Kidney capillary endothelial cell (primary cell): ENCODE measurements around the gene LIPT1.
"Not testable (repeated sequence)": the region's sequence is repeated elsewhere in the genome, so short reads cannot be mapped to it uniquely, and the experiment has no call there.

ENCODE experiments used
- DNase-seq: peaks from one replicate; pipeline ENCODE4 v3.0.0-alpha.2; 2018; ENCODE audit warnings: low spot score

Gene LIPT1

GRCh38 chr2:99180755-99181623, 26.2 kb downstream of the LIPT1 start, which contains the start of the genes MITD1 and MRPL30:
Gene MITD1 (minus strand): TSS chr2:99181058. CDS start chr2:99180981, 77 bp downstream.
Gene MRPL30 (plus strand): TSS chr2:99181184. CDS start chr2:99186204, 5,020 bp downstream.
- peak; percentile 96 for DNase-seq

GRCh38 chr2:99181624-99182000, 26.8 kb downstream of the LIPT1 start:
- DNase-seq = peak; percentile 19

DNA sequence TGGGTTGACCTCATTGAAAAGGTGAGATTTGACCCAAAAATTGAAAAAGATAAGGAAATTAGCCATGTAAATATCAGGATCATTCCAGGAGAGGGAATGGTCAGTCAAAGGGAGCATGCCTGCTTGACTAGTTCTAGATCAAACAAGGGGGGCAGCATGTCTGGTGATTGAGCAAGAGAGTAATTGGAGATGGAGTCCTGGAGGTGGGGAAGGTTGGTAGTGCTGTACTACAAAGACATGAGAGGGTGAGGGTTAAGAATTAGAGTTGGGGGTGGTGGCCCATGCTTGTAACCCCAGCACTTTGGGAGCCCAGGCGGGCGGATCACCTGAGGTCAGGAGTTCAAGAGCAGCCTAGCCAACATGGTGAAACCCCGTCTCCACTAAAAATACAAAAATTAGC, 28.3 kb downstream of the LIPT1 start:
- DNase-seq = no peak

DNA sequence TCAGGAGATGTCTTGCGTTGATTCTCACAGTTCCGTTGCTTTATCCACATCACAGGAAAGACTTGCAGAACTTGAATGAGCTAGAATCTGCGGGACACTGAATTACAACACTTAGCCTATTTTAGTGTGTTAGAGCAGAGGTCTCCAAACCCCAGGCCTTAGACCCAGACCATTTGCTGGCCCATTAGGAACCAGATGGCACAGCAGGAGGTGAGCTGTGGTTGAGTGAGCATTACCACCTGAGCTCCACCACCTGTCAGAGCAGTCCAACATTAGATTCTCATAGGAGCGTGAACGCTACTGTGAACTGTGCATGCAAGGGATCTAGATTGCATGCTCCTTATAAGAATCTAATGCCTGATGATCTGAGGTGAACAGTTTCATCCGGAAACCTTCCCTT, 30.0 kb downstream of the LIPT1 start:
- DNase-seq = no peak

DNA sequence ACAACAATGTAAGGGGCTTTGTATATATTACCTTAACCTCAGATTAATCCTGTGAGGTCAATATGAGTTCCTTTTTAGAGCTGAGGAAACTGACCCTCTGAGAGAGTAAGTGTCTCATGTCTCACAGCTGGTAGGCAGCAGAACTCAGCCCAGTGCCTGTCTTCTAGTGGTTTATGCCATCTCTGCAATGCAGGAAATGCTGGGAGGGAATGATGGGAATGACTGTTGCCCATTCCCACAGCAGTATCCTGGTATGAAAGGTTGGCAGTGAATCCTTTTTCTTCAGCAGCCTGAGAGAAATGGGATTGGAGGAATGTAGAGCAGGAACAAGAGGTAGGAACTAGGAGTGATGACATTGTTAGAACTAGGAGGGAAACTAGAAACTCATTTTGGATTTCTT, 32.2 kb downstream of the LIPT1 start:
- DNase-seq = no peak

DNA sequence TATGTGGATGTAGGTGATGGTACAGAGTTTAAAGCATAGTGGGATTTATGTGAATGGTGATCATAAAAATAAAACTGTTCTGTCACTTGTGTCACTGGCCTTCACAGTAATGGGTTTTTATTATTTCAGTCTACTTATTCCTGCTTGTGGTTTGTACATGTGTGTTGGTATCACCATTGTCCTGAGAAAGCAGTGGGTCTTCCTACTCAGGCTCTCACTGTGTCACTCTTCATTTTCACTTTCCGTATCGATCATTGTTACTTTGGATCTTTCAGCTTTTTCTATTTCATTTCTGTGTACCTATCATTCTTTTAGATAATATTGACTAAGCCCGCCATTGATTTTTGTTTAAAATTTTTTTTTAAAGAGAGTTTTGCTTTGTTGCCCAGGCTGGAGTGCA, 33.6 kb downstream of the LIPT1 start:
- no peak for DNase-seq

DNA sequence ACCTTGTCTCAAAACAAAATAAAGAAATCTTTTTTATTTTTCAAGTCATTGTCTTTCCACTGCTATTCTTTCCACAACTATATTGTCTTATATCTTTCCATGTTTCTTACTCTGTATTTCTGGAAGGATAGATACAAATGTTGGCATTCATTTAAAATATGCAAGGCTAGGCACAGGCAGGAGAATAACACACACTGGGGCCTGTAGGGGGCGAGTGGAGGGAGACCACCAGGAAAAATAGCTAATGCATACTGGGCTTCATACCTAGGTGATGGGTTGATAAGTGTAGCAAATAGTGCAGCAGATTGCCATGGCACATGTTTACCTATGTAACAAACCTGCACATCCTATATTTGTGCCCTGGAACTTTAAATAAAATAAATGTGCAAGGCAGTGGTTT, 35.8 kb downstream of the LIPT1 start:
- DNase-seq = no peak

DNA sequence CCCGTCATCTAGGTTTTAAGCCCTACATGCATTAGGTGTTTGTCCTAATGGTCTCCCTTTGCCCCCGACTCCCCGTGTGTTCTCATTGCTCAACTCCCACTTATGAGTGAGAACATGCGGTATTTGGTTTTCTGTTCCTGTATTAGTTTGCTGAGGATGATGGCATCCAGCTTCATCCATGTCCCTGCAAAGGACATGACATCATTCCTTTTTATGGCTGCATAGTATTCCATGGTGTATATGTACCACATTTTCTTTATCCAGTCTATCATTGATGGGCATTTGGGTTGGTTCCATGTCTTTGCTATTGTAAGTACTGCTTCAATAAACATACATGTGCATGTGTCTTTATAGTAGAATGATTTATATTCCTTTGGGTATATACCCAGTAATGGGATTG, 37.6 kb downstream of the LIPT1 start:
- DNase-seq = not testable (repeated sequence)

DNA sequence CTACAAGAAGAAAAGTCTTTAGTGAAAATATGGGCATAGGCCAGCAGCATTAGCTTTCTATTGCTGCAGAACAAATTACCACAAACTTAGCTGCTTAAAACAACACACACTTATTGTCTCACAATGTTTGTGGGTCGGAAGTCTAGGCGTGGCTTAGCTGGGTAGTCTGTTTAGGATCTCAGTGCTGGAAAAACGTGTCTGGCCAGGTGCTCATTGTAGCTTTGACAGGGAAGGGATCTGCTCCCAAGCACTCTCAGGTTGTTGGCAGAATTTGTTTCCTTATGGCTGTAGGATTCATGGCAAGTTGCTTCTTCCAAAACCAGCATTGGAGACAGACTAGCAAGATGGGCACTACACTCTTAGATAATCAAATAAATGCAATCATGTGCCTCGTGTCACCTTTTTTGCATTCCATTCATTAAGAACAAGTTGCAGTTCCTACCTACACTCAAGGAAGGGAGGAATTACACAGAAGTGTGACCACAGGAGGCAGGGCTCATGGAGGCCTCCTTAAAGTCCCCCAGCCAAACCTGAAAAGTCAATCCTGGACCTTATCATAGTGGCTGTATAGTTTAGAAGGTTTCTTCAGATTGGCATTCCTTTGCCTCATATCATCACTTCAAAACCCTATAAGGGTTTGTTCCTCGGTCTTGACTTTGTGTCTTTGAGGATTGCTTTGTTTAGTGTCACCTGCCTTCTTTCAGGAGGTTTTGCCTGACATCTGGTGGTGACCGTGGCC, 43.5 kb downstream of the LIPT1 start:
- DNase-seq = no peak

DNA sequence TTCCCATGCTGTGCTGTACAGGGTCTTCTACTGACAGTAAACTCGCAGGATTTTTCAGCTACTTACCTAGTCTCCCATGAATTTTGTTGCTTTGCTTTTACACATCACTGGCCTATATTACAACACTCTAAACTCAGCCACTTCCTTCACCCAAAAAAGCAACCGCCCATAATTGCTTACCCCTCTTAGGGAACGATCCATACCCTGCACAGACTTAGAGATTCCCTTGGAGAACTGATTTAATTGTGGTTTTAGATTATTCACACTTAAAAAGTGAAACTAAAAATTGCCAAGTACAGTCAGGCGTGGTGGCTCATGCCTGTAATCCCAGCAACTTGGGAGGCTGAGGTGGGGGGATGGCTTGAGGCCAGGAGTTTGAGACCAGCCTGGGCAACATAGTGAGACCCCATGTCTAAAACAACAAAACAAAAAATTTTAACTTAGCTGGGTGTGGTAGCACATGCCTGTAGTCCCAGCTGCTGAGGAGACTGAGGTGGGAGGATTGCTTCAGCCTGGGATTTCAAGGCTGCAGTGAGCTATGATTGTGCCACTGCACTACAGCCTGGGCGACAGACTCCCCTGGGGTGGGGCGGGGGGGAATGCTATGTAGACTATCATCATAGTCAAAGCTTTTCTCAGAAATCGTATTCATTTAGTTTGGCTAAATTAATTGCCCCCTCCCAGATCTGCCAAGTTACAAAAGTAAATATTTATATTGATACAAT, 45.5 kb downstream of the LIPT1 start:
- no peak for DNase-seq

DNA sequence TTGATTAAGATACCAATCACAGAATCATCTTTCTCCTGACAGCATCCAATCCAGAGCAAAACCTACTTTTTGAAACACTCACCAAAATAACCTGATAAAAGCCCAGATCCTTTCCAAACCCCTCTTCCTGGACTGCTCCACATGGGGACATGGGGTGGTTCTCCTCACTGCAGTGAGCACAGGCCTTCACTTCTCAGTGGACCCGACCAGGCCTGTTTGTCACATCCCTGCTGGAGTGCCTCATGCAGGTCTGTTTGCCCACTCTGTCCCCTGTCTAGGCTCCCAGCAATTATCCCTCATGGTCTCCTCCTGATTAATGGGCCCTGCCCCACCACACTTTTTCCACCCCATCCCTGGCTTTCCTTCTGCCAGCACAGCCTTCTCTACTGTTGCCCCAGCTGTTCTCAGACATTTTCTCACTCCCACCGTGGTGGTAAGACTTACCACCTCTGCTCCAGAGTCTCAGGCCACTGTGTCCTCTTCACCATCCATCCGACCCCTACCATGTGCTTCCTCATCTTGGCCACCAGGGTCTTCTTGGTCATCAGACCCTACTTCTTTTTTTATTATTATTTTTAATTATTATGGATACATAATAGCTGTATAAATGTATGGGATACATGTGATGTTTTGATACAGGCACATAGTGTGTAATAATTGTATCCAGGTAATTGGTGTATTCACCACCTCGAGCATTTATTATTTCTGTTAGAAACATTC, 47.4 kb downstream of the LIPT1 start:
- DNase-seq = no peak

GRCh38 chr2:99205491-99205890, 50.7 kb downstream of the LIPT1 start:
- no peak for DNase-seq
